ENCODE data around the gene CLK4.

Gene CLK4

GRCh38 chr5:178632285-178632684 is 5.4 kb upstream of the CLK4 start:
- no peak for DNase-seq

GRCh38 chr5:178630951-178631350 is 4.1 kb upstream of the CLK4 start:
- no peak for DNase-seq

DNA sequence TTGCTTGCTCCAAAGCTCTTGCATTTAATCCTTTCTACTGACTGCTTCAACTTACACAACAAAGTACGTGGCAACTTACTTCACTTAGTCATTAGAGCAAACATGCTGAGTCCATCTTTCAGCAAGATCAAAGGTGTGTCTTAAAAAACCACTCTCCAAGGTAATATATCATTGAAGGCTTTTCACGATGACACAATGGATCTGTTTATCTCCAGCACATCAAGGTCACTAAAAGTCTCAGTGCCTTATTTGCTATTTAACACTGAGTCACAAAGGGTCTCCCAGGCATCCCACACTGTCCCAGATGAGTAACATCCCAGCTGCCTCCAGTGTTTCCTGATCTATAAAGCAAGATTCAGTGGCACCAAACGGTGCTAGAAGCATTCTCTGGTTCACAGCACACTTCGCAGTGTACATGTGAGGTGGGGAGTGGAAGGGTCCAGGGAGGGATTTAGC is 3.7 kb upstream of the CLK4 start:
- DNase-seq = peak; percentile 47

DNA sequence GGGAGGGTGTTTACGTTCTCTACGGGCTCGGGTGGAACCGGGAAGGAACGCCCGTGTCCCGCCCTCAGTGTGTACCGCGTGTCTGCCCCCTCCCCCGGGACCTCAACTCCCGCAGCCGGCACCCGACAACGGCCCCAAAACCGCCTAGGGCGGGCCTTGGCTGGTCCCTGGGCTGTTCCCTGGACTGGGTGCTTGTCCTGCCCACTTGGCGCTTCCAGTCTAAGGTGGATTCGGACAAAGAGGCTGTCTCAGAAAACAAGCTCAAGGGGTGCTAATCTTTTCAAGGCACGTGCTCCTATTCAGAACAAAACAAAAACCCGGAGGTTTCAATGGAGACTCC is 379 bp upstream of the CLK4 start:
- DNase-seq = no peak

GRCh38 chr5:178625679-178626483 is 969 bp downstream of the CLK4 start:
- no peak for DNase-seq

DNA sequence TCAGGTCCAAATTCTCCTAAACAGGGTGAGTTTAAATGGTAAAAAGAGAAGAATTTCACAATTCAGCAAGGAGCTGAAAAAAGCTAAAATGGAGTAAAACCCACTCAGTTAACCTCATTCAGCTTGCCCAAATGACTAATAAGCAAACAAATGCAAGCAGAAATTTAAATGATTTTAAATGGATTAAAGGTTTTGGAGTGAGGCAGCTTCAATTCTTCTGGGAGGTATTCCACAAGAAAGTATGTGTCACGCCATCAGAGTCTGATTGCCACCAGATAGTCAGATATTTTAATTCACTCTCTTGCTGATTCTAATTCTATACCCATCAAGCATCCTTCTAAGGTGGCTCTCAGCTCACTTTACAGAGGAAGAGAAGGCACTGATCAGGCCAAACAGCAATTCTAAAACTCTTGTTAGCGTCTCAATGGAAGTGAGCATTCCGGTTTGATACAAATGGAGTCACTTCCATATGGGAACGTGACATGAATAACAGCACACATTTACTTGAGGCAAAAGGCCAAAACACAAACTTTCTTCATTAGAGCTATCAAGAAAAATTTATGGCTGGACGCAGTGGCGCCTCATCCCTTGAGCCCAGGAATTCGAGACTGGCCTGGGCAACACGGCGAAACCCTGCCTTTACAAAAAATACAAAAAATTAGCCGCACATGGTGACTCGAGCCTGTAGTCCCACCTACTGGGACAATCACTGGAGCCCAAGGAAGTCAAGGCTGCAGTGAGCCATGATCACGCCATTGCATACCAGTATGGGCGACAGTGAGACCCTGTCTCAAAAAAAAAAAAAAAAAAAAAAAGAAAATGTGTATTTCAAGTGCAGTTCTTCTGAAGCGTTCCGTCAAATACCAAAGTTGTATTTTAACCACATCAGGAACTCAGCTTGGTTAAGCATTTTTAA is 2.0 kb downstream of the CLK4 start:
- peak; percentile 52 for DNase-seq

GRCh38 chr5:178622679-178623247 is 4.1 kb downstream of the CLK4 start:
- DNase-seq = no peak

DNA sequence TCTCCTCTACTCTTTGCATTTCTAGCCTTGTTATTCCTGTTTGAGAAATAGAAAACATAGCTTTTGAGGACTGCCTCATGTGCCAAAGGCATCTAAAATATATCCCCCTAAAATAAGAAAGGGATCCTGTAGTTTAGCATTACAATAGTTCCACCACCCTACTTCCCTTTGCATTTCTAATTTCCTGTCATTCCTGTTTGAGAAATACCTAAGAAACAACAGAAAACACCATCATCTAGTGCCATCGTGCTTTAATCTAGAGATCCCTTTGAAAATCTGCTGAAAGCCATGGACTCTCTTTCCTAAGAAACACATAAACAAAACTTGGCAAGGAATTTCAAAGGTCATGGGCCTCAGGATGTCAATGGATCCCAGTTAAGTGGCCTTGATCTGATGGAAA is 7.5 kb downstream of the CLK4 start:
- DNase-seq = no peak

- DNase-seq = no peak
Observed at GRCh38 chr5:178612299-178612698, 14.6 kb downstream of the CLK4 start.

DNA sequence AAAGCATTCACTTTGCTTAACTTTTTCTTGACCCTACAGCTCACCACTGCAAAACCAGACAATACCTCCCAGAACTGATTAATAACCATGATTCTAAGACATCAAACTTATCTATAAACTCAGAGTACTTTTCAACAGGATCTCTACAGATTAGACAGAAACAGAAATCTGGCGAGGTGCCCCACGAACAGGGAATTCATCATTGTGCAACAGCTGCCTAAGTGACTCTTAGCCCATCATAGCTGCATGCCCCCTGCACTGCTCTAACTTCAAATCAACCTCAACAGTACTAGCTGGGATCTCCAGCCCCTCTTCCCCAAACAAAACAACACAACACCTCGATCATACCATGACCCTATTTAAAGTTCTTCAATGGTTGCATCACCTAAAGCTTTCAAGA is 20.6 kb downstream of the CLK4 start:
- DNase-seq = no peak

DNA sequence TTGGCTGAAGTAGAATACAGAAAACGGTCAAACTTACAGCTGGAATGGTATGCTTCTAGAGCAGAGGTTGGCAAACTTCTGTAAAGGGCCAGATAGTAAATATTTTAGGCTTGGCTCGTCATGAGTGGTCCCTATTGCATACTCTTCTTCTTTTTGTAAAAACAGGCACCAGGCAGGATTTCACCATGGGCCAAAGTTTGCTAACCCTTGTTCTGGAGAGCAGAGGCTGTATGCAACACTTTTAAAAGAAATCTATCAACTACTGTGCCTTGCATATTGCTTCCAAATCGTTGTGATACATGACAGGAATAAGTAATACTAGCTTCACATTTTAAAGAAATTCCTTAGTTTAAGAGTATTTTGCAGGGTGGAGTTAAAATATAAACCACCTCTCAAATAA is 21.1 kb downstream of the CLK4 start:
- no peak for DNase-seq

- peak; percentile 4 for DNase-seq
Observed at GRCh38 chr5:178602752-178603151, 24.1 kb downstream of the CLK4 start.

- DNase-seq = no peak
Observed at GRCh38 chr5:178595750-178596149, 31.1 kb downstream of the CLK4 start.

DNA sequence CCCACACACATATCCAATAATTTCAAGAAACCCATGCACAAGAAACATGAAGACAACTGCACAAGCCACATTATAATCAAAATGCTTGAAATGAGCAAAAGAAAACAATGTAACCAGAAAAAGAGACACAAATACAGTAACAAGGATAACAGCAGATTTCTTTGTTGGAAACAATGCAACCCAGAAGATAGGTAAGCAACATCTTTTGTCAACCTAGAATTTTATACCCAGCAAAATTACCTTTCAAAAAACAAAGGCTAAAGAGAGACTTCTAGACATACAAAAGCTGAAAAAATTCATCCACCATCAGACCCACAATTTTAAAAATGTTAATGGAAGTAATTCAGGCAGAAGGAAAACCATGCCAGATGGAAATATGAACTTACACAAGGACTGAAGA is 31.7 kb downstream of the CLK4 start:
- no peak for DNase-seq

GRCh38 chr5:178590924-178591423 is 35.9 kb downstream of the CLK4 start:
- no peak for DNase-seq

DNA sequence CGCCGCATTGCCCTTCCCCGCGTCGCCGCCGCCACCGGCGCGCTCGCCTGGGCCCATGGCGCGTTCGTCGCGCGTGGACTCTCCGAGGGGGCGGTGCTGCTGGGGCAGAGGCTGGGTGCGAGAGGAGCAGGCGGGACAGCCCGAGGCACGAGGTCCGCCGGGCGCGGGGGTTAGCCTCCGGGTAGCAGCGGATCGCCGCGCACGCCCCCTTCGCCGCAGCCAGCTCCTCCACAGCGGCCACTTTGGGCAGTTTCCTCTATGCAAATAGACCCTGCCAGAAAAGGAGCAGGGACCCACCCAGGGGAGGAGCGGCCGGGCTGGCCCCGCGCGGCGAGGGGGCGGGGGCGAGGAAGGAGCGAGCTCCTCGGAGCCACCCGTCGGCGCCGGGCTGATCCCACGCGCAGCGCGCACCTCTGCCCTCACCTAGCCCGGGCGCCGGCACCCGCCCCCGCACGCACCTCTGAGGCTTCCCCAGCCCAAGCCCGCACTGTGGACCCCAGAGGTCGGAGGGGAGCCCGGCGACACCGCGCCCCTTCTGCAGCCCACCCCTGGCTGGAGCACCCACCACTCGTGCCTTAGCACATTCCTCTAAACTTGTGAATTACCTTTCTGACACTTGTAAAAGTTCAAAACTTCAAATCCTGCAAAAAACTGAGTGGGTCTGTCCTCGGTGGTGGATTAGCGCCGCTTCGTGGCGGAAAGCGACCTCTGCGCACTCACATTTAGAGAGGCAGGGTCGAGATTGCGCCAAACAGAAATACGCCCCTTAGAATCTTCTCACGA is 36.5 kb downstream of the CLK4 start, which contains the start of gene COL23A1:
COL23A1 (minus strand) TSS at position 253 of the 783 bp plus-strand sequence.
- DNase-seq = peak; percentile 21

- DNase-seq = peak; percentile 18
Observed at GRCh38 chr5:178589180-178590140, 37.4 kb downstream of the CLK4 start.

GRCh38 chr5:178588769-178589168 is 38.1 kb downstream of the CLK4 start:
- no peak for DNase-seq

GRCh38 chr5:178587763-178588611 is 38.9 kb downstream of the CLK4 start:
- DNase-seq = no peak

DNA sequence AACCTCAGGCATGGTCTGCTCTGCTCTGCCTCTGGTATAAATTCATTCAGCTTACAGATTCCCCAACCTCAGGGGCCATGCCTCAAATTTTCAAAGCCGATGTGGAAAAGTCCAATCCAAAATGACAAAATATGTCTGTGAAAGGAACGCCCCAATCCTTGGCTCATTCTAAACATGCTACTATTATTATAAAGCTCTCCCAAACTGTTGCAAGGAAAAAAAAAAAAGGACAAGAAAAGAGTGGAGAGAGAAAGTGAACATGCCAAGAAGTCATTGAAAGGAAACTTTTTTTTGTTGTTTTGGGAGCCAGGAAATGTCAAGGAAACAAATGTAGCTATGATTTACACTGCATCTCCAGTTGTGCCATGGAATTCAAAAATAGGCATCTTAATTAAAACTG is 40.5 kb downstream of the CLK4 start:
- no peak for DNase-seq
